BLaER1 (cell line): ENCODE measurements around the gene TTC13.

Source experiments
- H3K27ac ChIP-seq: shearing (Covaris generic); formaldehyde crosslinking; 2 replicates; pipeline ENCODE4 v1.8.1; 2022
- H3K27me3 ChIP-seq: shearing (Covaris generic); formaldehyde crosslinking; 2 replicates; pipeline ENCODE4 v1.8.1; 2022
- H3K36me3 ChIP-seq: shearing (Covaris generic); formaldehyde crosslinking; 2 replicates; pipeline ENCODE4 v1.8.1; 2022
- H3K4me1 ChIP-seq: shearing (Covaris generic); formaldehyde crosslinking; 2 replicates; pipeline ENCODE4 v1.8.1; 2022
- H3K4me2 ChIP-seq: shearing (Covaris generic); formaldehyde crosslinking; 2 replicates; pipeline ENCODE4 v1.8.1; 2022
- H3K4me3 ChIP-seq: shearing (Covaris generic); formaldehyde crosslinking; 2 replicates; pipeline ENCODE4 v1.8.1; 2022
- H3K9ac ChIP-seq: shearing (Covaris generic); formaldehyde crosslinking; 2 replicates; pipeline ENCODE4 v1.8.1; 2022
- H3K9me3 ChIP-seq: shearing (Covaris generic); formaldehyde crosslinking; 2 replicates; pipeline ENCODE4 v1.8.1; 2022
- H4K20me1 ChIP-seq: shearing (Covaris generic); formaldehyde crosslinking; 2 replicates; pipeline ENCODE4 v1.8.1; 2022
- Cebpa-rat ChIP-seq: shearing (Covaris generic); IDR thresholded peaks from 2 replicates; pipeline ENCODE4 v1.8.1; 2022

TTC13 gene

GRCh38 chr1:230964896-230965295, 13.8 kb downstream of the TTC13 start:
- H3K27me3 ChIP-seq = no peaks in the 10 kb centered on the region
- TF ChIP-seq Cebpa-rat = no peak
- H3K9ac ChIP-seq = no peak overlapping the region
- 0 out of 2 replicates have a peak, but pooled peaks cover 3% of the 10 kb centered on the region for H3K9me3 ChIP-seq
- H3K4me1 ChIP-seq = no peaks in the 10 kb centered on the region
- H4K20me1 ChIP-seq = peaks cover 37% of the 10 kb centered on the region; the same call in 1 of the 2 replicates
- H3K36me3 ChIP-seq = peaks cover 14% of the 10 kb centered on the region
- H3K27ac ChIP-seq = no peak overlapping the region
- no peak overlapping the region for H3K4me3 ChIP-seq
- no peak overlapping the region for H3K4me2 ChIP-seq

DNA sequence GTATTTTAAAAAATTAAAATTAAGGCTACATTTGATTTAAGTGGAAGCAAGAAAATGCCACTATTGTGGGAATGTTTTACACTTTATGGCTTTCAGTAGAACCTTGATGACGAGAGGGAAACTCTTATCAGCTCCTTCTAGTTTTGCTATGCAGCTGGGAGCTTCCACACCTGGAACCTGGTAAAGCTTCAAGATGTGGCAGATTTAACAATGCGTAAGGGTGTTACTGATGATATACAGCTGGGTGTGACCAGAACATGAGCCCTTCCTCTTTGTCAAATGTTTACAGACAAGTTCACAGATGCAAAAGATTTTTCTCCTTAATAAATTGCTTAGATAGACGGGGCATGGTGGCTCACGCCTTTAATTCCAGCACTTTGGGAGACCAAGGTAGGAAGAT, 20.3 kb downstream of the TTC13 start:
- Histone ChIP-seq H3K27ac (no peak overlapping the region), H3K4me3 (no peak overlapping the region), H3K27me3 (no peaks in the 10 kb centered on the region), H3K36me3 (peaks cover 62% of the 10 kb centered on the region), H4K20me1 (peaks cover 7% of the 10 kb centered on the region; the same call in 1 of the 2 replicates), H3K4me1 (no peaks in the 10 kb centered on the region), H3K4me2 (no peak overlapping the region), H3K9me3 (no peaks in the 10 kb centered on the region), H3K9ac (no peak overlapping the region)
- no peak for TF ChIP-seq Cebpa-rat

DNA sequence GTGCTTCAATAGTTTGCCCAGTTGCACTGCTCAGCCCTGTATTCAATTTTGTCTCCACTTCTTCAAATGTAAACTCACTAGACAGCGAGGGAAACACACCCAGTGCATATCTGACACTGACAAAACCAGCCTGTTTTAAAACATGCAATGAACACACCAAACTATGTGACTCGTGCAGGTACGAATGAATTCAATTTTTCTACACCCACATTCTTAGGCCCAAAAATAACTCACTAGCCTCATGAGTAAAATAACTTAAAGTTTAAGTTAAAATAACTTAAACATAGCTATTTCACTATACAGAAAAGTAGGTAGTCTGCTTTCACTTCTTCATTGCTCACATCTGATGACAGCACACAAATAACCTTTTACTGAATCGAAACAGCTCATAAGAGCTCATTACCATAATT, 21.1 kb downstream of the TTC13 start:
- Histone ChIP-seq H3K36me3 (peaks cover 64% of the 10 kb centered on the region), H3K27me3 (no peaks in the 10 kb centered on the region), H3K4me1 (no peaks in the 10 kb centered on the region), H3K4me3 (no peak overlapping the region), H3K9ac (no peak overlapping the region), H3K4me2 (no peak overlapping the region), H3K27ac (no peak overlapping the region), H3K9me3 (no peaks in the 10 kb centered on the region), H4K20me1 (no peaks in the 10 kb centered on the region)
- no peak for TF ChIP-seq Cebpa-rat

DNA sequence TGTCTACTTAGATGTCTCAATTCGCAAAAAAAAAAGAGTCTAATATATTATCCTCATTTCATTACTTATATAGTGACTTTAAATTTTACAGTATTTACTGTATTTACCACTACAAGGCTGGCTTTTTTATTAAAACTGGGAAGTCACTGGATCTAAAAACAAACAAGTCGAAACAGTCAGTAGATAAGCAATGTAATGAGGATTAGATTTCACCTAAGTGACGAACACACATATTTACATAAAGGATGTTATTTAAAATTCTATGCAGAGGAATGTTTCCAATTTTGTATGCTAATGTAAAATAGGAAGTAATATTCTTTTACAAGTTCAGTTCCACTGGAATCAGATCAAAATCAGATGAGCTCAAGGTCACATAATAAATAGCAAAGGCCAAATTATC, 28.3 kb downstream of the TTC13 start:
- TF ChIP-seq Cebpa-rat = no peak
- H3K4me2 ChIP-seq = no peak overlapping the region
- no peak overlapping the region for H3K9ac ChIP-seq
- peaks cover 26% of the 10 kb centered on the region for H3K36me3 ChIP-seq
- no peak overlapping the region for H3K27ac ChIP-seq
- H3K9me3 ChIP-seq = no peaks in the 10 kb centered on the region
- 0 out of 2 replicates have a peak, but pooled peaks cover 6% of the 10 kb centered on the region for H3K4me1 ChIP-seq
- no peak overlapping the region for H3K4me3 ChIP-seq
- no peaks in the 10 kb centered on the region for H4K20me1 ChIP-seq
- H3K27me3 ChIP-seq = no peaks in the 10 kb centered on the region

DNA sequence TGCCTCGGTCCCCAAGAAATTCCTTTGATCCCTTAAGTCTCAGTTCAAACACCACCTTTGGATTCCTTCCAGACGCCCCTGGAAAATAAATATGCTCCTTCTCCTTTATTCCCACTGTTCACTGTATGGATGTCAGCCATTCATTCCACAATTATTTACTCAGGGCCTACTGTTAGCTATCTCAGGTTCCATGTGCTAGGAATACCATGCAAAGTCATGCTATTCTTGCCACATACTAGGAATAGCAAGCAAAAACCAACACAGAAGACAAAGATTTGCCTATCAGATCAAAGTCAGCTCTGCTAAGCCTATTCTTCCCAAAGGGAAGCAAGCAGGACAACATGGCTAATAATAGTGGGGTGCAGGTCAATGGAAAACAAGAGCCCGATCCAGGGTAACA, 29.8 kb downstream of the TTC13 start:
- no peak overlapping the region for H3K4me2 ChIP-seq
- no peaks in the 10 kb centered on the region for H3K9me3 ChIP-seq

DNA sequence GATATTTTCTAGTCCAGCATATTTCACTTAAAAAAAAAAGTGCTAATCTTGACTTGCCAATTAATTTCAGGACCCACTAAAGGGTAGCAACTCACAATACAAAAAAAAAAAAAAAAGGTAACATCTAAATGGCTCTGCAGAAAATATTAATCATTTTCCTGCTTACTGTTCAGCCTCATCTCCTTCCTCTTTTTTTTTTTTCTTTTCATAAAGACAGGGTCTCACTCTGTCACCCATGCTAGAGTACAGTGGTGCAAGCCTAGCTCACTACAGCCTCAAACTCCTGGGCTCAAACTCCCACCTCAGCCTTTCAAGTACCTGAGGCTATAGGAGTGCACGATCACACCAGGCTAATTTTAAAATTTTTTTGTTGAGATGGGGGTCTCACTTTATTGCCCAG, 30.4 kb downstream of the TTC13 start:
- no peaks in the 10 kb centered on the region for H4K20me1 ChIP-seq
- H3K4me2 ChIP-seq = no peak overlapping the region
- no peak overlapping the region for H3K27ac ChIP-seq
- H3K9ac ChIP-seq = no peak overlapping the region
- H3K4me3 ChIP-seq = no peak overlapping the region
- no peak for TF ChIP-seq Cebpa-rat
- H3K9me3 ChIP-seq = no peaks in the 10 kb centered on the region
- peaks cover 31% of the 10 kb centered on the region for H3K36me3 ChIP-seq
- H3K27me3 ChIP-seq = no peaks in the 10 kb centered on the region
- 0 out of 2 replicates have a peak, but pooled peaks cover 6% of the 10 kb centered on the region for H3K4me1 ChIP-seq

More for the DNA sequence above, 29.8 kb downstream of the TTC13 start:
- Histone ChIP-seq H3K36me3 (peaks cover 32% of the 10 kb centered on the region), H3K9ac (no peak overlapping the region), H3K4me1 (0 out of 2 replicates have a peak, but pooled peaks cover 6% of the 10 kb centered on the region), H4K20me1 (no peaks in the 10 kb centered on the region), H3K4me3 (no peak overlapping the region), H3K27me3 (no peaks in the 10 kb centered on the region), H3K27ac (no peak overlapping the region)
- TF ChIP-seq Cebpa-rat = no peak

- H3K36me3 ChIP-seq = peaks cover 35% of the 10 kb centered on the region
- TF ChIP-seq Cebpa-rat = no peak
- H3K4me3 ChIP-seq = no peak overlapping the region
- no peak overlapping the region for H3K4me2 ChIP-seq
- H3K9me3 ChIP-seq = no peaks in the 10 kb centered on the region
- H3K27ac ChIP-seq = no peak overlapping the region
- H3K4me1 ChIP-seq = no peaks in the 10 kb centered on the region
- H4K20me1 ChIP-seq = no peaks in the 10 kb centered on the region
- H3K27me3 ChIP-seq = no peaks in the 10 kb centered on the region
- no peak overlapping the region for H3K9ac ChIP-seq
Measured at GRCh38 chr1:230943048-230943593, 35.5 kb downstream of the TTC13 start.

- Histone ChIP-seq H3K27me3 (no peaks in the 10 kb centered on the region), H3K9me3 (no peaks in the 10 kb centered on the region), H3K4me2 (no peak overlapping the region), H3K4me3 (no peak overlapping the region), H3K36me3 (peaks cover 33% of the 10 kb centered on the region), H4K20me1 (no peaks in the 10 kb centered on the region), H3K9ac (no peak overlapping the region), H3K27ac (no peak overlapping the region), H3K4me1 (no peaks in the 10 kb centered on the region)
- no peak for TF ChIP-seq Cebpa-rat
Measured at GRCh38 chr1:230940848-230941247, 37.8 kb downstream of the TTC13 start.

- Histone ChIP-seq H4K20me1 (no peaks in the 10 kb centered on the region), H3K4me2 (no peak overlapping the region), H3K27ac (no peak overlapping the region), H3K36me3 (peaks cover 36% of the 10 kb centered on the region), H3K9me3 (no peaks in the 10 kb centered on the region), H3K27me3 (no peaks in the 10 kb centered on the region), H3K4me3 (no peak overlapping the region), H3K4me1 (no peaks in the 10 kb centered on the region), H3K9ac (no peak overlapping the region)
- no peak for TF ChIP-seq Cebpa-rat
Measured at GRCh38 chr1:230939806-230940489, 38.7 kb downstream of the TTC13 start.

DNA sequence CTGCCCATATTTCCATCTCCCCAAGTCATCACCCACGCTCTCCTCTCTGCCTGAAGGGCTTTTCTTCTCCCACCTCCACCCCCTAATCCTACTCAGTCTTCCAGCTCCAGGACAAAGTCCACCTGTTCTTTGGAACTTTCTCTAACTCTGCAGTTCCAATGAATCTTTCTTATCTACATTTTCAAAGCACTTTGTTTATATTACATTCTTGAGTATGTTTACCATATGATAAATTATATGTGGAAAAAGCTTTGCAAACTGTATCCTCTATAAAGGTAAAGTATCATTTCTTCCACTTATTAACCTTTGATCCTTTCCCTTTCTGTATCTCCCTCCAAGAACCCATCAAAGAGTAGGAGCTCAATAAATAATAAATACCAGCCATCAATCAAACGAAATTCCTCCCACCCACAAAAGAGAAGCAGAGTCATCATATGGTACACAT, 39.7 kb downstream of the TTC13 start:
- Histone ChIP-seq H3K27me3 (no peaks in the 10 kb centered on the region), H3K4me1 (no peaks in the 10 kb centered on the region), H3K9ac (no peak overlapping the region), H3K4me2 (no peak overlapping the region), H3K27ac (no peak overlapping the region), H3K9me3 (no peaks in the 10 kb centered on the region), H4K20me1 (no peaks in the 10 kb centered on the region), H3K36me3 (peaks cover 32% of the 10 kb centered on the region), H3K4me3 (no peak overlapping the region)
- no peak for TF ChIP-seq Cebpa-rat
